Daoy (cell line): ENCODE results near the gene ACTN2. TPM values are rescaled to one million over a fixed set of nuclear protein-coding genes. Genes with fewer than 3 reads are reported as not detected.

Experiments
- DNase-seq: peaks from one replicate; pipeline ENCODE4 v3.0.0-alpha.2; 2015; ENCODE audit warnings: low read depth
- total RNA-seq: library from RNA; depleted of rRNA; stranded (reverse); fragments of >200 nt; shearing (Covaris generic); gene quantifications from 2 replicates; pipeline ENCODE4 v1.2.3, GENCODE V29; 2014

The ACTN2 gene
- total RNA-seq, 1 experiment from 2014 or later, result 0.34 TPM

GRCh38 chr1:236741753-236742152, 55.5 kb downstream of the ACTN2 start:
- DNase-seq, result no peak

GRCh38 chr1:236742421-236743160, 56.3 kb downstream of the ACTN2 start:
- no peak for DNase-seq

GRCh38 chr1:236744533-236744932, 58.2 kb downstream of the ACTN2 start:
- DNase-seq, result no peak

- DNase-seq, result no peak
These were observed 60.5 kb downstream of the ACTN2 start for GRCh38 chr1:236746785-236747184.

- no peak for DNase-seq
These were observed 61.1 kb downstream of the ACTN2 start for GRCh38 chr1:236747311-236747985.

- DNase-seq, result no peak
These were observed 62.1 kb downstream of the ACTN2 start for GRCh38 chr1:236748268-236748870.

GRCh38 chr1:236750928-236751327, 64.6 kb downstream of the ACTN2 start:
- no peak for DNase-seq

- no peak for DNase-seq
These were observed 65.1 kb downstream of the ACTN2 start for GRCh38 chr1:236751385-236751784.

GRCh38 chr1:236751935-236752334, 65.6 kb downstream of the ACTN2 start:
- no peak for DNase-seq

GRCh38 chr1:236753516-236753915, 67.2 kb downstream of the ACTN2 start:
- DNase-seq, result peak; percentile 25

- no peak for DNase-seq
These were observed 67.7 kb downstream of the ACTN2 start for GRCh38 chr1:236753964-236754363.

GRCh38 chr1:236754525-236755210, 68.4 kb downstream of the ACTN2 start:
- no peak for DNase-seq

GRCh38 chr1:236757640-236758039, 71.3 kb downstream of the ACTN2 start:
- DNase-seq, result no peak

GRCh38 chr1:236759252-236759859, 73.1 kb downstream of the ACTN2 start:
- peak; percentile 24 for DNase-seq

- no peak for DNase-seq
These were observed 74.2 kb downstream of the ACTN2 start for GRCh38 chr1:236760480-236760879.

GRCh38 chr1:236760986-236761385, 74.7 kb downstream of the ACTN2 start:
- no peak for DNase-seq

GRCh38 chr1:236761397-236762132, 75.3 kb downstream of the ACTN2 start:
- DNase-seq, result no peak

GRCh38 chr1:236762410-236762809, 76.1 kb downstream of the ACTN2 start:
- DNase-seq, result no peak

- no peak for DNase-seq
These were observed 79.5 kb downstream of the ACTN2 start for GRCh38 chr1:236765831-236766230.

- no peak for DNase-seq
These were observed 80.2 kb downstream of the ACTN2 start for GRCh38 chr1:236766506-236766905.

- DNase-seq, result no peak
These were observed 81.0 kb downstream of the ACTN2 start for GRCh38 chr1:236767276-236767675.
